ENCODE results near the gene URI1. TPM values are rescaled to one million over a fixed set of nuclear protein-coding genes. Genes with fewer than 3 reads are reported as not detected.

Gene URI1
- total RNA-seq, 1 donor from 2014 or later, result 32.4 TPM

DNA sequence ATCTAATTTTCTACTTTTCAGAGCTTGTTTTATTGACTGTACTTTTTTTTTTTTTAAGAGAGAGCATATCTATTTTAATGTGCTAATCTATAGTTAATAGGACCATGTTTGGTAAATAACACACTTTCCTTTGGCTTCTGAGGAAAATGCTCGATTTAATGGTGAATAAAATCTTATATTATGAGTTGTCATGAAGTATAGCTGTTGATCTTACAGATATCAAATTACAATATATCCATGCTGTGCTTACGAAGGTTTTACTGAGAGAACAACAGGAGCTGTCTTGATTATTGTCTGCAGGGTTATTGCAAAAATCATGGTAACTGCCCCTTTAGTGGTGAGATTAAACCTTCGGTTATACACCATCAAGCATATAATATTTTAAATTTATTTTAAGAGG lies 29.6 kb downstream of the URI1 start:
- no peak for ATAC-seq

GRCh38 chr19:29974701-29975100 lies 32.7 kb downstream of the URI1 start:
- no peak for ATAC-seq

- no peak for ATAC-seq
Measured at GRCh38 chr19:29976151-29976943, 34.3 kb downstream of the URI1 start.

DNA sequence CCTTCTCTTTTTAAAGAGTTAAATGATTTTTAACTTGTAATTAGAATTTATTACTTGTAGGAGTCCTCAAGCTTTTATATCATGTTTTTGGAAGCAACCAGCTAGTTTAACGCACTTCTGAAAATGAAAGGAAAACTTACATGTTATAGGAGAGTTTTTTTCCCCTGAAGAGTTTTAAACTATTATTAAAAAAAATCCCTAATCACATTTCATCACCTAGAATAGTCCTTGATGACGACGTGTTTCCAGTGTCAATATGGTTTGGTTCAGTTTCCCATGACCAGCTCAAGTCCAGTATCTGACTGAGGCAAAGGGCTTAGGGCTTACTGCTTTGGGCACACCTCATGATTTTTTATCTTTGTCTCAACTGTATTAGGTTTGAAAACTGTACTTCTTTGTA lies 36.0 kb downstream of the URI1 start:
- ATAC-seq, result no peak

DNA sequence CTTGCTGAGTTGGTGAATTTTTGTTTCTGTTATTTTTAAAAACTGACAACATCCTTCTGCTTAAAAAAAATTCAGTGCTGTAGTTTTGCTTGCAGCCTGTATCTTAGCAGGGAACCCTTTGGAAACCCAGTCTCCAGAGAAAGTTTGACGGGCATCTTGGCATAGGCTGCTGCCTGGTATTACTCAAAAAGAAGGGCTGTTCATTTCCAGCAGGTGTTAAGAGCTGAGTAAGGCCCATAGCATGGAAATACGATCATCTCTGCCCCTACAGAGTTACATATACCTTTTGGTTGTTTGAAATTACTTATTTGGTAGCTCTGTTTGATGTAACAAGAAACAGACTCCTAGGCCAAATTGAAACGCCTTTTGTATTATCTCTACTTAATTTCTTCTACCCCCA lies 41.5 kb downstream of the URI1 start:
- no peak for ATAC-seq

GRCh38 chr19:29985196-29985595 lies 43.2 kb downstream of the URI1 start:
- ATAC-seq, result no peak

- ATAC-seq, result no peak
Measured at GRCh38 chr19:29988351-29988750, 46.3 kb downstream of the URI1 start.

- no peak for ATAC-seq
Measured at GRCh38 chr19:29992233-29992867, 50.3 kb downstream of the URI1 start.

- no peak for ATAC-seq
Measured at GRCh38 chr19:29999490-29999889, 57.5 kb downstream of the URI1 start.

DNA sequence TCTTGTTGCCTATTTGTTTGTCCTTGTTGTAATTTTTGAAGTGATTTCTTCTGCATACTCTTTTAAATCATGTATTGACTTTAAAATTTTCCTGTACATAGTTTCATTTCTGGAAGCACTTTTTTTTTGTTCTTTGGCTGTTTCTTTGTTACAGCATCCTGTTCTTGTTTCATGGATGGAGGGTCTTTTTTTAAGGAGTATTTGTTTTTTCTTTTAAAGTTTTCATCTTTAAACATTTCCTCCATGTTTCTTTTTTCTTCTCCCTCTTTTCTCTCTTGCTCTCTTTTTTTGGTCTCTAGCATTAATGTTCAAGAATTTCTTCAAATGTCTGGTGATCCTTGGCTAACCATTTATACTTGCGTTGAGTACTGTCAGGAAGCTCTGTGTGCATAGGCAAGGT lies 58.8 kb downstream of the URI1 start:
- ATAC-seq, result no peak

GRCh38 chr19:30001301-30001700 lies 59.3 kb downstream of the URI1 start:
- ATAC-seq, result no peak

GRCh38 chr19:30001791-30002190 lies 59.8 kb downstream of the URI1 start:
- no peak for ATAC-seq

- ATAC-seq, result no peak
Measured at GRCh38 chr19:30003866-30004265, 61.8 kb downstream of the URI1 start.

- no peak for ATAC-seq
Measured at GRCh38 chr19:30004403-30004802, 62.4 kb downstream of the URI1 start.

DNA sequence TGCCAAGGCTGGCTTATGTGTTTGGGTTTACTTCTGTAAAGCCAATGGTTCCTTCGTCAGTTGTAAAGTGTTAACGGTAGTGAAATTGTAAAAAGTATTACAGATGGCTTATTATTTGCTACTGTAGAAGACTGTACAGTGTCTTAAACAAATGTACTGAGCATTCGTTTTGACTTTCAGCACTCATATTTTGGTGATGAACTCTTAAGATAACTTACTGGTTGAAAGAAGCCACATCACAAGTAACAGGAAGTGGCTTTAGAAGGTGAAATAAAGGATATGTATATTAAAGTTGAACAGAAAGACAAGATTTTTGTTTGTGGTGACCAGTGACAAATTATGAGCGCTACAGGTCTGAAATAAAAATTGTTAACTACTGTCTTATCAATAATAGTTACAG lies 64.2 kb downstream of the URI1 start:
- ATAC-seq, result no peak

DNA sequence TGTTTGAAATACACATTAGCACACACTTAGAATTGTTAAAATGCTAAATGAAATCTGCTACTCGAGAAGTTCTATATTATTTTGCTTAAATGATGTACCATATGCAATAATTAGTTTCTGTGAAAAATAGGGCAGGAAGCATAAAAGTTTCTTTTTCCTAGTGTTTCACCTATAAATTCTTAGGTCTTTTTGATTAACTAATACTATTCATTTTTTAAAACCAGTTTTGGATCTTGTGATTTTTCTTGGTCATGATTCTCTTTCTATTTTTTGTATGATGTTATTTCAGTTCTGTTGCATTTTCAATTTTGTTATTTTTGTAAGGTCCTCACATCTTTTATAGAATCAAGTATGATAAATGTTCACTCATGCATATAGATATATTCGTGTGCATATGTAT lies 66.1 kb downstream of the URI1 start:
- ATAC-seq, result no peak

DNA sequence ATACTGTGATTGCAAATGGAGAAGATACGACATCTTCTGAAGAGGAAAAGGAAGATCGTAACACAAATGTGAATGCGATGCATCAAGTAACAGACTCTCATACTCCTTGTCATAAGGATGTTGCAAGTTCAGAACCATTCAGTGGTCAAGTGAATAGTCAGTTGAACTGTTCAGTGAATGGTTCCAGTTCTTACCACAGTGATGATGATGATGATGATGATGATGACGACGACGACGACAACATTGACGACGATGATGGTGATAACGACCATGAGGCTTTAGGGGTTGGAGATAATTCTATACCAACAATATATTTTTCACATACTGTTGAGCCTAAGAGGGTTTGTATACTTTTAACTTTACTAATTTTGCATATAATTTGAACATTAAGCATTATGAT lies 67.0 kb downstream of the URI1 start:
- ATAC-seq, result no peak

DNA sequence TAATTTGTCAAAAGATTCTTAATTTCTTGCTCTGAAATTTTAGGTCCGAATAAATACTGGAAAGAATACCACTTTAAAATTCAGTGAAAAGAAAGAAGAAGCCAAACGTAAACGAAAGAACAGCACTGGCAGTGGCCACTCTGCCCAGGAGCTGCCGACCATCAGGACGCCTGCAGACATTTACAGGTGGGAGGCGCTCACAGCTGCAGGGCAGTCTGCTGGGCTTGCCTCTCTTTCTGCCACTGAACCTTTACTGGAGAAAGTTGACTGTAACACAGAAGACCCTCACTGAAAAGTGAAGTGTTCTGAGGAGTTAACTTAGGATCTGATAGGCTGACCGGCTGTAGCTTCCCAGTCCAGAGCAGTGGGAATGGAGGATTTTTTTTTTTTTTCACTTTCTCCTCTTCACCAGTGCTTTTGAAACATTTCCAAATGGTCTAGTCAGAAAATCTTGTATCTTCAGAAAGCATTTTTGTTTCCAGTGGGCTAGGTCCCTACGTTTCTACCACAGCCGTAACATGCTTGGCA lies 69.1 kb downstream of the URI1 start:
- no peak for ATAC-seq

GRCh38 chr19:30014770-30015169 lies 72.7 kb downstream of the URI1 start:
- no peak for ATAC-seq

DNA sequence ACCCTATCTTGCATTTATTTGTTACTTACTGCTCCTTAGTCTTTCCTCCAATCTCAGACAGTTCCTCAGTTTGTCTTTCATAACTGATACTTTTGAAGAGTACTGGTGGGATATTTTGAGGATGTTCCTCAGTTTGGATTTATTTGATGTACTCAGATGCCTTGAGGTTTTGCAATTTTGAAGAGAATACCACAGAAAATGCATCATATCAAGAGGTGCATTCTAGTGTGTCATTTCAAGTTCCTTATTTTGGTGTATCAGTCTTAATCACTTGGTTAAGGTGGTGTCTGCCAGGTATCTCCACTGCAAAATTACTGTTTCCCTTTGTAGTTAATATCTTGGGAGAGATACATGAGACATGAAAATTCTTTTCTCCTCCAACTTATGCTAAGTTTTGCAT lies 75.1 kb downstream of the URI1 start:
- no peak for ATAC-seq

- no peak for ATAC-seq
Measured at GRCh38 chr19:30020189-30020588, 78.2 kb downstream of the URI1 start.

- no peak for ATAC-seq
Measured at GRCh38 chr19:30022659-30023058, 80.6 kb downstream of the URI1 start.

DNA sequence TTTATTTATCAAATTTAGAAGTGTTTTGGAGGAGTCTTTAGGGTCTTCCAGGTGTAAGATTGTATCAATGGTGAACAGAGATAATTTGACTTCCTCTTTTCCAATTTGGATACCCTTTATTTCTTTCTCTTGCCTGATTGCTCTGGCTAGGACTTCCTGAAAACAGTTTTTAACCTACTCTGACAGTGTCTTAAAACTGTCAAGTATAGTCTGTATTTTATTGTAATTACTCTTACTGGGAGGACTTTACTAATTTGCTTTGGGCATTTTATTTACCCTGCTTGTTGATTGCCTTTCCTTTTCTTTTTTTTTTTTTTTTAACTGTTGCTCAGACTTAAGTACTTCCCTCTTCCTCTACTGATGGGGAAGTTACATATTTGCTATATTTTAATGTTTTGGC lies 81.3 kb downstream of the URI1 start:
- ATAC-seq, result no peak

DNA sequence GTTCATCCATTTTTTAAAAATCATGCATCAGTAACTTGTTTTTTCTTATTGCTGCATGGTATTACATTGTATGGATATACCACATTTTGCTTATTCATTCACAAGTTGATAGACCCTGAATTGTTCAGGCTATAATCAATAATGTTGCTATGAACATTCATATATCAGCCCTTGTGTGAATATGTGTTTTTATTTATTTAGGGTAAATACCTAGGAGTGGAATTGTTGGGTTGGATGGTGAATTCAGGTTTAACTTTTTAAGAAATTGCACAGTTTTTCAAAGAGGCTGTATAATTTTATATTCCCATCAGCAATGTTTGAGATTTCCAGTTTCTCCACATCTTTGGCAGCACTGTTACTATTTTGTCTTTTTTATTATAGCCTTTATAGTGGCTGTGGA lies 82.1 kb downstream of the URI1 start:
- no peak for ATAC-seq

Measured in esophagus mucosa (tissue), 1 donor.